Sigmoid colon (tissue), 4 donors: ENCODE data around the gene KAT7.

Source experiments
- EP300 ChIP-seq, 4 donors: sonication (generic); formaldehyde crosslinking; IDR thresholded peaks; one replicate each; pipeline ENCODE4 v1.6.1; 2017; ENCODE audit warnings: antibody characterized with exemption in 4 of 4
- POLR2A ChIP-seq, 2 donors: fragments of 450-650 bp; IDR thresholded peaks; one replicate each; pipeline ENCODE4 v1.6.1; 2016; ENCODE audit warnings: antibody characterized with exemption in 2 of 2, mild to moderate bottlenecking in 2 of 2, moderate library complexity in 2 of 2
- POLR2AphosphoS5 ChIP-seq, 4 donors: sonication (generic); formaldehyde crosslinking; IDR thresholded peaks; one replicate each; pipeline ENCODE4 v1.6.1; 2017; ENCODE audit warnings: antibody characterized with exemption in 4 of 4
- TF ChIP-seq, protein P1 (sequence below), 4 experiments: fragments of 450-650 bp in 3 of 4; fragments of 200-600 bp in 1 of 4; IDR thresholded peaks; one replicate each; pipeline ENCODE4 v1.5.1; 2016 to 2019; ENCODE audit warnings: antibody characterized with exemption in 4 of 4, mild to moderate bottlenecking in 3 of 4, moderate library complexity in 2 of 4

DNA sequence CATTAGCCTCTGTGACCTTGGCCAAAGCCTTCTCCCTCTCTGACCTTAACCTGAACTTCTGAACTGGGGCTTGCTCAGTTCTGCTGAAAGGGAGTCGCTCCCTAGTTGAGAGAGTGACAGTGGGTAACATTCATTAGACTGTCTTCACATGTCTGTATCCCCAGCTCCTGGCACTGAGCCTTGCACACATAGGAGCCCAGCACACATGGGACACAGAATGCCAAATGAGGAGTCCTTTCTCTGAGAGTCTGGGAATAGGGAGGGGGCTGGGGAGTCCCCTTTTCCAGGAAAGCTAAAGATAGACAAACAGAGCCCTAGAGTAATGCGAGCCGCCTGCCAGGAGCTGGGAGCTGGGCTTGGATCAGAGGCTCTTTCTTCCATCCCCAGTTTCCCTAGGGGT is 56.8 kb downstream of the KAT7 start:
- TF ChIP-seq POLR2AphosphoS5 (IDR thresholded peaks at IDR 0.05) (peak in 3 of 4 donors; percentile 19 to 66 (median 40)), POLR2A (IDR thresholded peaks at IDR 0.05) (no peak), EP300 (IDR thresholded peaks at IDR 0.05) (peak in 2 of 4 donors; percentile 30 to 44)
- TF ChIP-seq, protein P1, sequence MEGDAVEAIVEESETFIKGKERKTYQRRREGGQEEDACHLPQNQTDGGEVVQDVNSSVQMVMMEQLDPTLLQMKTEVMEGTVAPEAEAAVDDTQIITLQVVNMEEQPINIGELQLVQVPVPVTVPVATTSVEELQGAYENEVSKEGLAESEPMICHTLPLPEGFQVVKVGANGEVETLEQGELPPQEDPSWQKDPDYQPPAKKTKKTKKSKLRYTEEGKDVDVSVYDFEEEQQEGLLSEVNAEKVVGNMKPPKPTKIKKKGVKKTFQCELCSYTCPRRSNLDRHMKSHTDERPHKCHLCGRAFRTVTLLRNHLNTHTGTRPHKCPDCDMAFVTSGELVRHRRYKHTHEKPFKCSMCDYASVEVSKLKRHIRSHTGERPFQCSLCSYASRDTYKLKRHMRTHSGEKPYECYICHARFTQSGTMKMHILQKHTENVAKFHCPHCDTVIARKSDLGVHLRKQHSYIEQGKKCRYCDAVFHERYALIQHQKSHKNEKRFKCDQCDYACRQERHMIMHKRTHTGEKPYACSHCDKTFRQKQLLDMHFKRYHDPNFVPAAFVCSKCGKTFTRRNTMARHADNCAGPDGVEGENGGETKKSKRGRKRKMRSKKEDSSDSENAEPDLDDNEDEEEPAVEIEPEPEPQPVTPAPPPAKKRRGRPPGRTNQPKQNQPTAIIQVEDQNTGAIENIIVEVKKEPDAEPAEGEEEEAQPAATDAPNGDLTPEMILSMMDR (IDR thresholded peaks at IDR 0.05), result no peak
